Stimulated activated CD4-positive, alpha-beta T cell treated with anti-CD3 and anti-CD28 coated beads, Interleukin-12 subunit alpha, Interleukin-12 subunit beta, amount 100 ng/mL, for 4 hours (primary cell): ENCODE results near the gene SPAG16.

Experiments
- DNase-seq: peaks from one replicate; pipeline ENCODE4 v3.0.0-alpha.2; 2020

Gene SPAG16

DNA sequence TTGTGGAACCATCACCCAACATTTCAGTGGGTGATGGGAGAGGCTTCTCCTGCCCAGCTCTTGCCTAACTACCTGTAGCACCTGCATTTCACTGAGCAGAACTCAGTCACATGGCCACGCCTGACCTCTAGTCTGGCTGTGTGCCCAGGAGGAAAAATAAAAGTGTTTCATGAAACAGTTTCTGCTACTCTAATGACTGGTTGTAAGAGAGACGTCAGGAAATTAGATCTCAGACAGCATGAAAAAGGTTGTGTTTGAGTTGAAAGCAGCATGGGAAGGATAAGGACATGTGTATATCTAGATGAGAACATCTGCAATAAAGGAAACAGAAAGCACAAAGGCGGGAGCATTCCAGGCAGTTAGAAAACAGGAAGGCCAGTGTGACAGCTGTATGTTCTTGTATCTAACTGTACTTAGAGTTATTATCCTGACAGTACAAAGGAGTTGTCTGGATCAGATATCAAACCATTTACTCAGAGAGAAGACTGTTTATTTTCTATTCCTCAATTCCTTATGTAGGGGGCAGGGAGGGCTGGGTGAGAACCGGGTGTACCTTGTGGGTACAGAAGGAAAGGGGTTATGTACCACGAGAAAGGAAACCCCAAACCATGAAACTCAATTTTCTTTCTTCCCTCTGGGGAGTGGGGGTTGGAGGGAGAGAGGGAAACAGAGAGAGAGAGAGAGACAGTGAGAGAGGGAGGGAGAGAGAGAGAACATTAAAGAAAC, 819.2 kb downstream of the SPAG16 start:
- DNase-seq, result no peak

DNA sequence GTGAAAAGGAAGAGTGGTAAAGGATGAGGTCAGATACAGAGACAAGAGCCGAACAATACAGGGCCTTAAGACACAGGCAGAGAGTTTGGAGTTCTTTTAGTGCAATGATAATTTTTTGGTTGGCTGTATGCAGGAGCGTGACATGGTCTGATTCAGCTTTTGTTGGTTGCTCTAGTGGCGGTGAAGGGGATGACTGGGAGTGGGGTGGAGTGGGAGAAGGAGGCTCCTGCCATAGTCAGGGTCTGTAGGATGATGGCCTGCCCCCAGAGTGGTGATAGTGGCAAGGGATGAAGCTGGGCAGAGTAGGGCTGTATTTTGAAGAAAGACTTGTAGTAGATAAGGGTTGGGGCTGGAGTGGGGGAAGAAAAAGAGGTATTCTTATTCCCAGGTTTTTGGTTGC, 820.0 kb downstream of the SPAG16 start:
- no peak for DNase-seq

DNA sequence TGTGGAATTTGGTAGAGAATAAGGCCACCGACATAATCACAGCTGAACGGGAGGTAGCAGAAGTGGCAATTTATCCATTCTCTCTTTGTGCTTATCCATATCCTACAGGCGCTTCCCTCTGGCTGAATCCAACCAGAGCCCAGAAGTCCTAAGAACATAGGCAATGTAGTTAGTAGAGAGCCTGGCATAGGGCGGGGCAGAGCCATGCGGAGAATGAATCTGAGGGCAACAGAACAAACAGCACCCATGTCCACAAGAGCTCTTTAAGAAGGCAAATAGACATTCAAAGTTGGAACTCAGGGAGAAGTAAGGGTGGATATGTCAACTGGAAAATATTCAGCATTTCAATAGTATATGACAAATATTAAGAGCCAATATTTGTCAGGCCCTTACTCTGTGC, 820.7 kb downstream of the SPAG16 start:
- no peak for DNase-seq

DNA sequence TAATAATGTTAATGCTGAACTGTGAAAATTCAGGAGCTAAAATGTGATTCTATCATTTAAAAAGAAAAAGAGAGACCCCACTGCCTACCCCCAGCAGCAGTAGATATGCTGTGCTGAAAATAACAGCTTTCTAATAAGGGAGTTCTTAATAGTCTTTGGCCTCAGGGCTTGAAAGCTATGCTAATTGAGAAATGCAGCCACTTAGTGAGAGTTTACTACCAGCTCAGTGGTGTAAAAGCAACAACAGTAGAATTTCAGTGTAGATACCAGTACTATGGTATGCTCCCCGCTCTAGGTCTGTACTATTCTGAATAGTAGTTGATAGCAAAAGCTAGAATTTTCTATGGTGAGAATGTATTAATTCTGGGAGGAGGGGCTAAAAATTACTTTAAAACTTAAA, 823.5 kb downstream of the SPAG16 start:
- DNase-seq, result no peak

DNA sequence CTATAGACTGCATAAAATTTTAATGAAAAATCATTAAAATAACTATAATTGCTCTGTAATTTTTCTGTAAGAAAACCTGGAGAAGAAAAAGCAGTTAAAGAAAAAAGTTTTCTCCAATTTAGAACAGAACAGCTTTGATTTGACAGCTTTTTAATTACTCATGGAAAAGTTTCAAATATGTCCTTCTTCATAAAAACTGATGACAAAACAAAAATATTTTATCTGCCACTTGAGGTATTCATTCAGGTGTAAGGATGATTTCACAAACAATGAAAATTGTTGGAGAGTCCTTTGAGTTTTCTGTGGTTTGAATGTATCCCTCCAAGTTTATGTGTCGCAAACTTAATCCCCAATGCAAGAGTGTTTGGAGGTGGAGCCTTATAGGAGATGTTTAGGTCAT, 824.3 kb downstream of the SPAG16 start:
- DNase-seq, result no peak

DNA sequence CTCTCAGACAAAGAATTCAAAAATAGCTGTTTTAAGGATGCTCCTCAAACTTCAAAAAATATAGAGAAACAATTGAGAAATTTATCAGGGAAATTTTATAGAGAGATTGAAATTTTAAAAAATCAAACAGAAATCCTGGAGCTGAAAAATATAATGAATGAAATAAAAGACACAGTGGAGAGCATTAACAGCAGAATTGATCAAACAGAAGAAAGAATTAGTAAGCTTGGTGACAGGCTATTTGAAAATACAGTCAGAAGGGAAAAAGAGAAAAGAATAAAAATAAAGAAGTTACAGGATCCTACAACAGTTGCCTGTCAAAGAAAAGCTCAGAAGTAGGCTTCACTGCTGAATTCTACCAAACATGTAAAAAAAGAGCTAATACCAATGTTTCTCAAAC, 832.8 kb downstream of the SPAG16 start:
- DNase-seq, result no peak

DNA sequence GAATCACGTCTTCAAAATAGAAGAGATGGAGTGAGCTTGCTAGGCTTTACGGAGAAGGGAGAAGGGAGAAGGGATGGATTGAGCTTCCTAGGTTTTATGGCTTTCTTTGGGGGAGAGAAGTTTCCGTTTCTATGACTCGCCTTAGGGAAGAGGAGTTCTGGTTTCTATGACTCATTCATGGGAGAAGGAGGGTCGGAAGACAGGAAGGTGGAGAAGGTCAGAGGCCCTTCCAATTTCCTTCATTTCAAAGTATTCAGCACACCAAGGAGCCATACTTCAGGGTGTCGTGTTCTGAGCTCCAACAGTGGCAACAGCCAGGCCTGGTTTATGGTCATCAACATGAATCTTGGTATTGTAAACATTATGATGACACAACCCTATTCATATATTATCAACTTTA, 841.9 kb downstream of the SPAG16 start:
- no peak for DNase-seq

DNA sequence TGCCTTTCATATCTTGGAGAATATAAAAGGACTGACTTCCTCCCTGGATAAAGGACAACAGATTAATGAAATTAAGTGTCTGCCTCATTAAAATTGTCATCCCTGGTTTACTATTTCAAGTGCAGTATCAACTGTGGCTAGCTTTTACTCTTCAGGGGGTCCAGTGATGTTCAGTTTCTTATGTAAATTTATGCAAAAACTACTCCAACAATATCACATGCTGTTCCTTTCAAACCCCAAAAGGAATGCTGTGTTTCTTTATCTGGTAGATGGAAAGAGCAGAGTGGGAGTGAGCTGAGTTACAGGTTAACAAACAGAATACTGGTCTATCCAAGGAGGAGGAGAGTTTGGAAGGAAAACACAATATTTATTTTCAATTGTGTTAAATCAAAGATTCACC, 842.9 kb downstream of the SPAG16 start:
- DNase-seq, result no peak

DNA sequence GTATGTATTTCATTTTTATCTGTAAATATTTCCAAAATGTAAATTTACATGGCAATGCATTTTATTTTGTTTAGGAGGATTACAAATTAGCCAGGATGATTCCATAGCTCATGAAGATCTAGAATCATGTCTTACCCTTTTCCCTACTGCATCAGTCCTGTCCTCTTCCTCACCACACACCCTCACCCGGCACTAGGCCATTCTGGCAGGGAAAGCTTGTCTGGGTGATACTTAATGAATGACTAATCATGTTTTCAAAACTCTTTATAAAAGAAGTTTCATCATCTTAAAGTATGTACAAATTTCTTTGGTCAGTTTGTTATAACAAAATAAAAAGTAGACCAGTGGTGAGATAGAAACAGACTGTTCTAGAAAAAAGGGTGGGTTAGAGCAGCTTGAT, 843.3 kb downstream of the SPAG16 start:
- no peak for DNase-seq

DNA sequence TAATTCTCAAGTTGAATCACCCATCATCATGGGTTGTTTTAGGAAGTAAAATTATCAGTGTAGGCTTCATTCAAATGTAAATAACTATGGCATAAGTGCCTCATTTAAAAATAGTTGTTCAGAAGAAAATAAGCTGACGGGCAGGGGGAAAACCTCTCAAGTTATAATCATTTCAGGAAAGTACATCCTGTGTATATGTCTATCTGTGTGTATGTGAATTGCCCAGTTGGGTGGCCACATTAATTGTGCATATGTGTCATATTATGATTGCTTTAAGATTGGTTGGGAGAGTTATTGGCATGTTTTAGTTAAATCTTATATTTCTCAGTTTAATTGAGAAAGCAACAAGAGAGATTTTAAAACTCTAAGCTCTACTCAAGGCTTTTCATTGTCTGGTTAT, 843.8 kb downstream of the SPAG16 start:
- no peak for DNase-seq

DNA sequence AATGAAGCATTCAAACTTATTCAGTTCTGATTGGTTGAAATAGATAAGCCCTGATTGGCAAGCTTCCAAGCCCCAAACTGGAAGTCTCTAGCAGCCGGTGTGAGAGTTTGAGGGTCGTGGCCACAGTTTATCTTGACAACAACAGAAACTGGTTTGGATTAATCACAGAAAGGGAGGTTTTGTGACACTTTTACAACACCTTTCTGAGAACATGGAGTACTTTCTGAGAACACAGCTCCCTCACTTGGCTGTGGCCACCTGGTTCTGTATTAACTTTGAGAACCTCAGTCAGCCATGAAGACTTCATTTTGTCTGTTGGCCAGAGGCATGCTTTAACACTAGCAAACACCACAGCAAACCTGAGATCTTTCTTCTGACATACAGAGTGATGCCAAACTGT, 845.9 kb downstream of the SPAG16 start:
- no peak for DNase-seq

DNA sequence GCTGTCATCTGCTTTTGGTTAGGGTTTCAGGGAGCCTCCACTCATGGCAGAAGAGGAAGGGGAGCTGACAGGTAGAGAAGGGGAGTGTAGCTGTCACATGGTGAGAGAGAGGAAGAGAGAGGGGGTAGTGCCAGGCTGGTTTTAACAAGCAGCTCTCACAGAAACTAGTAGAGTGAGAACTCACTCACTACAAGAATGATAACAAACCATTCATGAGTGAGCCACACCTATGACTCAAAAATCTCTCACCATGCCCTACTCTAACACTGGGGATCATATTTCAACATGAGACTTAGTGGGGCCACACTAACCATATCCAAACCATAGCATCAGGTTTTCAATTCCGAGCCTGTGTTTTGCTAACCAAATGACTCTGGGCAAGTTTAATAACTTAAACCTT, 851.7 kb downstream of the SPAG16 start:
- DNase-seq, result no peak

DNA sequence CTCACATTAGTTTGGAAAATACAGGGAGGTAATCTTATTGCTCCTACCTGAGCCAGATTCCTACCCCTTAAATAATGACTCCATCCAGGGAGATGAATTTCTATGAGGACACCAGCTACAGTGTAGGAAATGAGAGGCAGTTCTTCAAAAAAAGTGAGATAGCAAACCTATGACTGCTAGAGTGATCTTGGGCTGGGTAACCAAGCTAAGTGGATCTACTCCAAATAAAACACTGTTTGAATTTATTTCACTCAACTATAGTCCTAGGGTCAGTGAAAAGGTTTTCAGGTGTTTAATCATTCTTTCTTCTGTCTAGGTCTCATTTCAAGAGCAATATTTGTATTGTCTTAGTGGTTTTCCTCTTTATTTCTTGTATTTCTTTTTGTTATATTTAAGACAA, 854.5 kb downstream of the SPAG16 start:
- no peak for DNase-seq

DNA sequence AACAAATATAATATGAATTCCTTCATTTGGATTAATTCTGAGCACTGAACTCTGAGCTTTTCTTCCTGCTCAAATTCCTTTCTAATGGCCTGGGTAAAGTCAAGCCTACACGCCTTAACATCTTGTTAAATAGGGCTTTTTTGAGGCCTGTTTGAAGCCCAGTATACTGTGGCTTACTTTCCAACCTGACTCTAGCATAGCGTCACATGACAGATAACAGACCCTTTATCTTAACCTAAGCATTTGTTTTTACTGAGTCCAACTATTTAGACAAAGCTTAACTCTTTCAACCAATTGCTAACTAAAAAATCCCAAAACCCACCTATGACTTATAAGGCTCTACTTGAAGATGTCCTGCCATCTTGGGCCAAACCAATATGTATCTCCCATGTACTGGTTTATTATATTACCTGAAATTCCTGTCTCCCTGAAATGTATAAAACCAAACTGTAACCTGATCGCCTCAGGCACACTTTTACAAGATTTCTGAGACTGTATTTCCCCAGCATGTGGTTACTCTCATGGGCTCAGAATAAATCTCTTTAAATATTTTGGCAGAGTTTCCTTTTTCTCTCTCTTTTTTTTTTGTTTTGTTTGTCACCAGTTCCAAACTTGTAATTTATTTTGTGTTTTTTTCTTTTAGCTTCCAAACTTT, 855.5 kb downstream of the SPAG16 start:
- DNase-seq, result no peak

DNA sequence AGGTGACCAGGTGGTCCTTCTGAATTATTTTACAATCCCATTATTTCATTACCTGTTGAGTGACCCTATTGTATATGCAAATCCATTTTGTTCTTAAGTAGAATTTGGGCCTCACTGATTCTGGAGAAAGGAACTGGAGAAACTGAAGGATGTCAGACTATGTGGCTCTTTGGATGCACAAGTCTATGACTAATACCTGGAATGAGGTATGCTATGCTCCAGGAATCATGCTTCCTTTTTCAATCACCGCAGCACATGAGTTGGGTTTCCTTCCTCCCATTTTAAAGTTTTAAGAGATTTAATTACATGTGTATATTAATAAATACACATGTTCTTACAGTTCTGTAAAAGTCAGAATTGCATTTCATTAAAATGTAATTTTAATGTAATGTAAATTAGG, 872.7 kb downstream of the SPAG16 start:
- DNase-seq, result no peak

DNA sequence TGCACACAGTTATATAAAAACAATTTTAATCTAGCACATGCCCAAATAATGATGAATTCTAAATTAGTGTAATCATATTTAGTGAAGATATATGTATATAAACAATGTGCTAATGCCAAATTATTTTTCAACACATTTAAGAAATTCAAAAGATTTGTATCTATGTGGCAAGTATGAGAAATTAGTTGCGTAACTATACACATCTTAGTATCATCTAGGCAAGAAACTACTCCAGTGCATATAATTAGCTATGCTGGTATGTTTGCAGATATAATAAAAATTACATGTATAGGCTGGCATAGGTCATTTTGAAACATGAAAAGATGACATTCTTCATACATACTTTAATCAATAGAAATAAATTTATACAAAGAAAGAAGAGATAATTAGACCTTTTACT, 874.6 kb downstream of the SPAG16 start:
- DNase-seq, result no peak

DNA sequence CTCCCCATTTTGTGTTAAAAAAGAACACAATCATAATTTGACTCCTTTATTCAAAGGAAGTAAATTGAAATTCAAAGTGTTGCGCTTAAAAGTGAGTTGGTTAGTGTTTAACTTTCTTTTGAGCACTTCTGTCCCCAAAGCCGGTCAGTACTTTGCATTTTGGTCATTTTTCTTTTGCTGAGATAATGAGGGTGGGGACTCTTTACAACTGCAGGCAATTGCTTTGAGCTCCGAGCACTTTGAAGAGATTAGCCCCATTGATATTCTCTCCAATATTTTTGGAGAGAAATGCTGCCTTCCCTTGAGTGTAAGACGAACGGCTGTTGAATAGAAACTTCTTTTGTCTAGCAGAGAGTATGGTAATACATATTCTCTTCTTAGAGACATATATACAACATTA, 885.0 kb downstream of the SPAG16 start:
- DNase-seq, result no peak

DNA sequence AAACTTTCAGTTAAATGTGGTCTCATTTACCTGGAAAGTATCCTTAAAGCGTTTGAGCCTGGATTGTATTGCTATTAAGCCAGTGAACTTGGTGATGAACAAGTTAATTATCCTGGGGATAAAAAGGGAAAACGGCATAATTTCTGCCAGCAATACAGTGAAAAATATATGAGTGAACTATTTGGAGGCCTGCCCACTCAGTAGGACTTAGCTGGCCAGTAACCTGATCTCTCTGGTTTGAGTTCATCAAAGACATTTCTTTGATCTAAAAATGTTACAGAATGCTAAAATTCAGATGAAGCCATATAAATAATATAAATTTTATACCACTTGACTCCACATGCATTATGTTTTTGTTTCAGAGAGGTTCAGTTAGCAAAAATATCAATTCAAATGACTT, 885.5 kb downstream of the SPAG16 start:
- no peak for DNase-seq

DNA sequence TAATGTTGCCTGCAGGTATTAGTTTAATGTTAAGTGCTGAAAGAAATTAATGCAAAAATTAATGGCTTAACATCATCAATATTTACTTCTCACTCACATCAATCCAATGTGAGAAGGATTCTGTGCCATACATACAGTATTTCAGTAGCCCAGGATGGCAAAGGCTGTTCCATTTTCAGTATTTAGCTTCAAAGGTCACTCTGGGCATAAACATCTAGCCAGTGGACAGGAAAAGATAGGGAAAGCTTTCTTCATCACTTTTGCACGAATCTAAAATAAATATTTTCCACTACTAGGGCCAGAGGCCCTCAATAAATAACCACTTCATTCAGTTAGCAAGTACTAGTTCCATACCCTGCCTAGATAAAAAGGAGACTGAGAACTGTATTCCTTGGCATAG, 890.3 kb downstream of the SPAG16 start:
- no peak for DNase-seq

DNA sequence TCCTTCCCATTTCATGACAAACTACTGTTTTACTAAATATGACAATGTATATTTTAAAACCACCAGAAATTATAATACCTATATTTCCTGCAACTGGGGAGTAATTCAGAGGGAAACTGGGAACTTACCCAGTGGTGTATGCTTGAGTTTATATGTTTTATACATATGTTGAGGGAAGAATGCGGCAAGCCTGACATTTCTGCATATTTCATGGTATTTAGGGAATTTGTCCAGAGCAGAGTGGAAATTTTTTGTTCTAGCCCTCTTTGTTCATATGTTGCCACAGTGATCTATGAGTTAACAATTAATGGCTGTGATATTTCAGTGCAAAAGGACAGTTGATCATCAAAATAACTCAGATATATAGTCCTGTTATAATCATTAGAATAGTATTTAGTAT, 895.8 kb downstream of the SPAG16 start:
- no peak for DNase-seq

DNA sequence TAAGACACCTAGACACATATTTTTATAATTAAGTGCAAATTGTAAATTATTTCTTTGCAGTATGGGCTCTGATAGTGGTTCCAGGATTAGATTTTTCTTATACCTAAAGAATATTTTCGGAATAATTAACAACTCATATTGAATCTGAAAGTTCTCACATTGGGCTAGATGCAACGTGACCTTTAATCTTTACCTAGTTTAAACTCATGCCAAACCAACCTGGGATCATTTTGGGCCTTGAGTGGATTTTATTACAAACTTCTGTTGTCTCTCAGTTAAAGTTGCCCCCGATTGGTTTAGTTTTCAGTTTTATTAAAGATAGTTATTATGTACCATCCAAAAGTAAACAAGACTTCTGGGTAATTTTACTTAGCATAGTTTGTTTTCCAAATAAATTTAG, 896.4 kb downstream of the SPAG16 start:
- DNase-seq, result no peak

DNA sequence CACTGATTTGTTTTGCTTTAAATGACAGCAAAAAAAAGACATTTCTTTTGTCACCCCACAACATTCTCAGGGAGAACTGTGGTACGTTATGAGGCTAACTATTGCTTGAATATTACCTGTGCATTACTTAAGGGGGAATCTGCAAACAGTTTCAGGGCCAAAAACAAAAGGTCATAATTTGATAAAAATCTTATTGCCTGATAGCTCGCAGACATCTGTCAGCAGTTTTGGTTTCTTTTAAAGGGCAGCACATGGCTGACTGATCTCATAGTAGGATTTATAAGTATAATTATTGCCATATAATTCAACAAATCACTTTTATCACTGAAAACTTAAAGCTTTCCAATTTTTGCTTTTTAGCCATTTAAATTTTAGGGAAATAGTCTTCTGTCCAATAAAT, 900.2 kb downstream of the SPAG16 start:
- no peak for DNase-seq

DNA sequence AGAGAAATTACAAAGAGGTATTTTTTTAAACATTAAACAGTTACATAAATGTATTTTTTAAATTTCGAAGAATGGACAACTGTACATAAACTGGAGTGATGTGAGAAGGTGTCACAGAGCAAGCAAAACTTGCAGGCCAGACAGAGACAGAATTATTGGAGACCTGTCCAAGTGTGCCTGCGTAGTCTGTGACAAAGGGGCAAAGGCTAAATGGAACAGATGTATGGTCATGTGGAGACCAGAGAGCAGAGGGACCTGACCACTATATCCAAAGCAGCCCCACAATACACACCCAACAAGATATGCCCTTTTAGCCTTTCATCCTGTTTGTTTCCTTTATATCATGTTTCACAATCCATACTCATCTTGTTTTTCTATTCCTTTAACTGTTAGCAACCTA, 901.3 kb downstream of the SPAG16 start:
- DNase-seq, result no peak

DNA sequence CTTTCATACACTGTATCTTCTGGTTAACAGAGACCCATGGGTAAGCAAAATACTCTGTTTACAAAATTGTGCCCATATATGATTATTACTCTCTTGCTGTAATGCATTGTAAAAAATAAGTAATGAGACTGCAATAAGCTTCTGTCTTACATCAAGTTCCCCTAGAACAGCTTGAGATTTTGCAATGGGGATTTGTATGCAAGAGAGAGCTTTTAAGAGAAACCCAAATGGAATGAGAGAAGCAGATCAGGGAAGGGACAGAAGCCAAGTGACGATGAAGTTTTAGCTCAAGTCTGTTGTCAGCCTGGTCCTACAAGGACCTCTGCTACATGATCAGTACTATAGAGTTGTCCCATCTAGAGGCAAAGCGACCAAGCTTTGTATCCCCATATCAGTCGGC, 908.4 kb downstream of the SPAG16 start:
- DNase-seq, result no peak

DNA sequence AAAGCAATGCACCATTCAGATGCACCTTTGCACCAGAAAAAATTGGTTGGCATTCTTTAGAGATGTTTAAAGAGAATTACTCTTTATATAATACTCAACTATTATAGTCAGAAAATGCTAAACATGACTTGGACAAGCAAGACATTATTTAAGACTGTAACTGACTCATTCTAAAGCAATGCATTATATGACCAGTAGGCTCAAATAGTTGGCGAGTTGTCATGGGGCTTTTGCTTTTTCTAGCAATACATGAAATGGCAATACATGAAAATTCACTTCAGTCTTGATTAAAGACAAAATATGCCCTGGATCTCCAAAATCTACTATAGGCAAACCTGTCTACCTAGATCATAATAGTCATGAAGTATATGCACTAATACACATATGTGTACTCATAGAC, 909.7 kb downstream of the SPAG16 start:
- no peak for DNase-seq
